Dermis microvascular lymphatic vessel endothelial cell (primary cell): ENCODE results near the gene LRP1. TPM values are rescaled to one million over a fixed set of nuclear protein-coding genes. Genes with fewer than 3 reads are reported as not detected.
A peak's percentile ranks its signal among the peaks of the same experiment; 100 is the strongest.
"Not testable (repeated sequence)": the region's sequence is repeated elsewhere in the genome, so short reads cannot be mapped to it uniquely, and the experiment has no call there.

Experiments
- DNase-seq, 2 donors: peaks; one replicate each; pipeline versions ENCODE4 v3.0.0 to v3.0.0-alpha.2; 2010; ENCODE audit warnings: low read depth in 2 of 2
- total RNA-seq: library from RNA; depleted of rRNA; stranded (reverse); fragments of >200 nt; gene quantifications from 2 replicates; pipeline ENCODE4 v1.2.1, GENCODE V29; 2014

LRP1 gene
- total RNA-seq, 1 donor from 2014 or later = 0.26 TPM

- DNase-seq = peak in 1 of 2 donors; percentile 30
Observed at GRCh38 chr12:57110104-57111030, 17.9 kb upstream of the LRP1 start.

DNA sequence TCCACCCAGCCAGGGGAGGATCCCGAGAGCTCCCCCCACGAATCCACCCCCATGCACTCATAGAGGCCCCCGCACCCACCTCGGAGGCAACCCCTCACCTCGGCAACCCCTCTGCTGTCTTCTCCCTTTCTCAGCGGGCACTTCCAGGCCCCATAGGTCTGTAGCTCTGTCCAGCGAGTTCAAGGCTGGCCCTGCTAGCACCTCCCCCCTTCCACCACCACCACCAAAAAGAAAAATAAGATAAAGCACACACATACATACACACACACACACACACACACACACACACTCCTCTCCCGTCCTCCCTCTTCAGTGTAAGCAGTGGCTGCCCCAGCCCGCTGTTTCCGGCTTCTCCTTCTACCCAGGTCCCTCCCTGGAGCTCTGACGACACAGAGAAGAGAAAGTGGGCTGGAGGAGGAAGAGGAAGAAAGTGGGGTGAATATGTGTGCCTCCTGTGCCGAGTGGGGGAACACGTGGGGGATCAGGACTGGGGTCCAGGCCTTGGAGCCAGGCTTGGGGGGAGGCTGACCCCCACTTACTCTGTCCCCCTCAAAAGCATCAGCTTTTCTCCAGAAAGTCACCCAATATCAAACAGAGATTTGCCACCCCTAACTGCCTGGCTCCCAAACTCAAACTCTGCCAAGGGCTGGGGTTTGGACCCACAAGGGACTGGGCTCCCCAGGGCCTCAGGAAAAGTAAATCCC lies 17.1 kb upstream of the LRP1 start, which contains the start of gene STAT6:
STAT6 (minus strand) TSS at position 332 of the 704 bp plus-strand sequence. CDS start 3,084 bp downstream, outside the sequence.
- DNase-seq = peak in 1 of 2 donors; percentile 71

- no peak for DNase-seq
Observed at GRCh38 chr12:57112492-57113294, 15.6 kb upstream of the LRP1 start.

DNA sequence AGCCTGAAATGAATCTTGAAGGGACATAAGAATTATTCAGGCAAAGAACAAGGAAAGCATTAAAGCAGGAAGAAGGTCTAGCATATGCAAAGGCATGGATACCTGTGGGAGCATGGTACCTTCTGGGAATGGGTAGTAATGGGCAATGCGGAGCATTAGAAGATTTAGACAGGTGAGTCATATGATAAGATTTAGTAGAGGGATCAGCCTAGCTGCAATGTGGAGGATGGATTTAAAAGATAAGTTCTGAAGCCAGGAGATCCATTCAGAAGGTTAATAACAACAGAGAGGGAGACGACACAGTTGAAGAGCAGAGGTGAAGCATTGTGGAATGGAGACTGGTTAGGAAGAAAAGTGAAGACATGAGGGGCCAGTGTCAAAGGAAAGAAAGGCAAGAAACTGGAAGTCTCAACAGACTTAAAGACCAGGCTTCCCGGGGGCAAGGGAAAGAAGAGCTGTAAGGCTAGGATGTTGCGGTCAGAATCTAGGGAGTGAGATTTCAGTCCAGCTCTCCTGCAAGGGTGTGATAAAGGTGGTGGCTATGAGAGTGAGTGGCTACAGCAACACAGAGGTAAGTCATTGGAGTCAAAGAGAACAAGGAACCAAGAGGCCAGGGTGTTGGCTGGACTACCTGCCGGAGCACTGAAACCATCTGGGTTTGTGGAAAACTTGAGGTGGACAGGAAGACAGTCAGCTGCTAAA lies 11.6 kb upstream of the LRP1 start:
- no peak for DNase-seq

DNA sequence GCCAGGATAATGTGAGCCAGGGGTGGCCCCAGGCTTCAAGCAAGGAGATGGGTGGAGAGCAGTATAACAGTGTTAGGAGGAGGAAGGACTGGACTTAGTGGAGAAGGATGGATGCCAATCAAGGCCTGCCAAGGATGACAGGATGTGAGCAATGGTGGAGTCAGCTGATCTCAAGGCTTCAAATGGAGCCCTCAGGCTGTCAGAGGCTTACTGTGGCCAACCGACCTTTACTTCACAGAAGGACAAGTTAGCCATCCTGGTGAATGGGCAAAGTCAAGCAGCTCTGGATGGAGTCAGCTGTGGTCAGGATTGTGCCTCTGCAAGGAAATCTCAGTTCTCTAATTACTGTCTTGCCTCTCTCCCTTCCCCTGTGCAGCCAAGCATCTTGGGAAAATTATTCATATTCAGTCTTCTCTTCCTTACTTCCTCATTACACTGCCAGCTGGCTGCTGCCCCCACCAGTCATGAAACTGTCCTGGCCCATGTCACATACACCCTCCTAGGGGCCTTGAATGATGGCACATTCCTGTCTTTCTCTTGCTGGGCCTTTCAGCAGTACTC lies 9.5 kb upstream of the LRP1 start:
- DNase-seq = peak in 1 of 2 donors; percentile 21

DNA sequence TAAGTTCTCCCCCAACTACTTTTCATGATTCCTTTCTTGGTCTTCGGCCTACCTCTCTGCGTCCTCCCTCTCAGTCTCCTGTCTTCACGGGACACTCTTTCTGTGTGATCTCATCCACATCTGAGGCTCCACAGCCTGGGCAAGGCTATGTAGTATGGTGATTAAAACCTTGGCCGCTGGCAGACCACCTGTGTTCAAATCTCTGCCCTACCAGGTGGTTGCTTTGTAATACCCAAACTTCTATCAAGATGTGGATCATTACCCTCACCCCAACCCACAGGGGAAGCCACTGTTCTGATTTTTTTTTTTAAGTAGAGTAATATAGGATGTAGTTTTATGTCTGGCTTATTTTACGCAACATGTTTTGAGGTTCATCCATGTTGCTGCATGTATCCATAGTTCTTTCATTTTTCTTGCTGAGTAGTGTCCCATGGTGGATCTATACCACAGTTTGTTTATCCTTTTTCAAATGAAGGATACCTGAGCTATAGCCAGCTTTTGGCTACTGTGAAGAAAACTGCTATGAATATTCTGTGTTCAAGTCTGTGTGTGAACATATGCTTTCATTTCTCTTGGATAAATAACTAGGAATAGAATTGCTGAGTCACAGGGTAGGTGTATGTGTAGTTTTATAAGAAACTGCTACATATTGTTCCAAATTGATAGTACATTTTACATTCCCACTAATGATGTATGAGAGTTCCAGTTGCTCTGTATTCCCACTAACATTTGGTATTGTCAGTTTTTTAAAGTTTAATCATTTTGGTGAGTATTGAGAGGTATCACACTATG lies 8.8 kb upstream of the LRP1 start:
- DNase-seq = no peak

DNA sequence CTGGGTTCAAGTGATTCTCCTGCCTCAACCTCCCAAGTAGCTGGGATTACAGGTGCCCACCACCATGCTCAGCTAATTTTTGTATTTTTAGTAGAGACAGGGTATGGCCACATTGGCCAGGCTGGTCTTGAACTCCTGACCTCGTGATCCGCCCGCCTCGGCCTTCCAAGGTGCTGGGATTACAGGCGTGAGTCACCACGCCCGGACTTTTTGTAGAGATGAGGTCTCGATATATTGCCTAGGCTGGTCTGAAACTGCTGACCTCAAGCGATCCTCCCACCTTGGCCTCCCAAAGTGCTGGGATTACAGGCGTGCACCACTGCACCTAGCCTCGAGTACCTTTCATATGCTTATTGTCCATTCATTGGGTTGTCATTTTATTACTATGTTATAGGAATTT lies 7.6 kb upstream of the LRP1 start:
- not testable (repeated sequence) for DNase-seq

GRCh38 chr12:57123813-57124212 lies 4.5 kb upstream of the LRP1 start:
- no peak for DNase-seq

DNA sequence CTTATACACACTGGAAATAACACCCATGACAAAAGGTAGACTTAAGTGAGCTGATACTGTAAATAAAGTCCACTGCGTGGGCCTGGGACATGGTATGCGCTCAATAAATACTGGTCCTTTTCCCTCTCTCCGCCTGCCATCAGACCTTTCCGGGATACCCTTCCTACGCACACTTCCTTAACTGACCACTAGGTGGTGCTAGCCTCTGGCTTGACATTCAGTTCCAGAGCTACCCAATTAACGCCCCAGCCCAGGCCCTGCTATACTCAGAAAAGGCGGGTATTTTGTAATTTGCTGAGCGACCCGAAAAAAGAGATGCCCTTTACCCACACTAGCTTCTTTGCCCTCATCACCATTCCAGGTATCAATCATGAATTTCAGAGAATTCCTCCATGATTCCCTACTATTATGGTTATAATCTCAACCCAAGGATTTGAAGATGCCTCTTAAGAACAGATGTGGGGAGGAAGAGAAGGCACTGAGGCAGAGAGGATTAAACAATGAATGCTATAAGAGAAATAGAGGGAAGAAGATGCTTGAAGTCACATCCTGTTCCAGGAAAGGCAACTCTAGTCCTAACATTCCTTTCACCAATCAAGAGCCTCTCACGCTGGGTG lies 3.9 kb upstream of the LRP1 start:
- DNase-seq = peak; percentile 48 to 72

GRCh38 chr12:57126061-57126460 lies 2.2 kb upstream of the LRP1 start:
- no peak for DNase-seq

GRCh38 chr12:57126561-57126960 lies 1.7 kb upstream of the LRP1 start:
- DNase-seq = no peak

- peak in 1 of 2 donors; percentile 32 for DNase-seq
Observed at GRCh38 chr12:57127101-57127725, 1.1 kb upstream of the LRP1 start.

- no peak for DNase-seq
Observed at GRCh38 chr12:57128519-57129247, 400 bp downstream of the LRP1 start.

- no peak for DNase-seq
Observed at GRCh38 chr12:57129321-57129842, 1.1 kb downstream of the LRP1 start.

GRCh38 chr12:57129889-57130288 lies 1.6 kb downstream of the LRP1 start:
- DNase-seq = no peak

DNA sequence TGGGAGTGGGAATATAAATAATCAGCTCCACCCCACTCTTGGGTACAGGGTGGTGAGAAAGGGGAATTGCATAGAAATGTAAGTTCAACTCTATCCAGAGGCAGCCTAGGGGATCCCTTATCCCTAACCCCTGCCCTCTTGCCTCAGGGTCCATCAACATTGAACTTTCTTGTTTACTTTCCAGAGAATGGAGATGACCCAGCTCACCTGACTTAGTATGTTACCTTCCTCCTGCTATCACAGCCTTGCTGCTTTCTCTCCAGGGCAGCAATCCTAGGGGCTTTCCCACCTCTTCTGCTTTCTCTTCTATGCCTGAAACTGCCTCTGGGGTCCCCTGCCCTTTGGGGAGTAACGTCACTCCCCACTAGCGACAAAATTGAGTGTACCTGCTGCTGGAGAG lies 2.7 kb downstream of the LRP1 start:
- DNase-seq = no peak

DNA sequence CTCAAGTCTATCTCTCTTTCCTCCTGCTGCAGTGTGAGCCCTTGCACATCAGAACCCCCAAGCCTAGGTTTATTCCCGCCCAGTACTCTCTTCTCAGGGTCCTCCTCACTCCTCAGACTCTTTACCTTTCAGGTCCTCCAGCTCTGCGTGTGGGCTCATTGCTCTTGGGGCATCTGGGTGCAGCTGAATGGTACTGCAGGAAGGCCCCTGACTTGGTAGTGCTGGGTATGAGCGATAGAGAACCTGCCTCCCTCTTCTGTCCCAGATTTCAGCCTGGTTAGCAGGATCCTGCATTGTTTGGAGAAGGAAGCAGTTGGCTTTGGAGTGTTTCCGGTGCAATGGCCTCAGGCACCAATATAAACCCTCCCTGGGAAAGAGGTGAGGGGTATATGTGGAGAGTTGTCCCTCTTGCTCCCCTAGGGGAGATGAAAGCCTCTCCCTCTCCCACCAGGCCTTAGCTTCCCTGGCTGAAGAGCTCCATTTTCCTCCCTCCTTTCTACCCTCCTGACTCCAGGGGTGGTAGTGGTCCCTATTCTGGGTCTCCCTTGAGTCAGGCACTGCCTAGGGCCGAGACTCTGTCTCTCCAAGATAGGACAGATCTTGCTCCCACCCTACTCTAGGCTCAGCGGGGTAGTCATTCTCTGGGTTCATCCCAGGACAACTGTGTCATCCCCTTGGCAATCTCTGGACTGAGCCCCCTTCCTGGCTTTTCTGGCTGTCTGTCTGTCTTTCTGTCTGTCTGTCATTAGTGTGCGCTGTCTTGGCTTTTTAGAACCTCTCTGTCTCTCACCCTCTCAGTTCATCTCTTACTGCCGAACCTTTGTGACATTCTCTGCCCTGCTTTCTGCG lies 3.8 kb downstream of the LRP1 start:
- DNase-seq = peak in 1 of 2 donors; percentile 8
